Mucosa of rectum (tissue), 2 donors: ENCODE data around the gene ADGRG1.

Source experiments
- H3K27ac ChIP-seq, 2 donors: one replicate each; pipeline ENCODE4 v1.7.0; 2013; ENCODE audit warnings: inconsistent platforms in 2 of 2, low read depth in 2 of 2, low read length in 2 of 2
- H3K27me3 ChIP-seq, 2 donors: one replicate each; pipeline ENCODE4 v1.7.0; 2013; ENCODE audit warnings: low read length in 2 of 2; ENCODE audit not compliant: control insufficient read depth in 2 of 2, insufficient read depth in 2 of 2
- H3K36me3 ChIP-seq, 2 donors: one replicate each; pipeline ENCODE4 v1.7.0; 2013; ENCODE audit warnings: low read length in 2 of 2; ENCODE audit not compliant: control insufficient read depth in 2 of 2, insufficient read depth in 2 of 2
- H3K4me1 ChIP-seq, 2 donors: one replicate each; pipeline ENCODE4 v1.7.0; 2013; ENCODE audit warnings: low read length in 2 of 2, mild to moderate bottlenecking in 1 of 2; ENCODE audit not compliant: control insufficient read depth in 2 of 2, insufficient read depth in 2 of 2
- H3K4me3 ChIP-seq, 2 donors: one replicate each; pipeline ENCODE4 v1.7.0; 2013; ENCODE audit warnings: low read length in 2 of 2
- H3K9ac ChIP-seq, 2 donors: one replicate each; pipeline ENCODE4 v1.7.0; 2013; ENCODE audit warnings: low read length in 2 of 2, low read depth in 1 of 2, mild to moderate bottlenecking in 1 of 2
- H3K9me3 ChIP-seq, 2 donors: one replicate each; pipeline ENCODE4 v1.7.0; 2013; ENCODE audit warnings: low read length in 2 of 2; ENCODE audit not compliant: control insufficient read depth in 2 of 2
- donor health status: healthy.
- donor health status: Normal muscosa, but diverticular disease.

The ADGRG1 gene

GRCh38 chr16:57604177-57604576 is 24.3 kb upstream of the ADGRG1 start:
- Histone ChIP-seq H3K27me3 (peaks cover 0 to 4% of the 10 kb centered on the region in 2 donors), H3K4me1 (peaks cover 11 to 17% of the 10 kb centered on the region in 2 donors), H3K9ac (no peak overlapping the region), H3K4me3 (no peak overlapping the region), H3K36me3 (no peaks in the 10 kb centered on the region), H3K27ac (no peak overlapping the region), H3K9me3 (no peaks in the 10 kb centered on the region)

DNA sequence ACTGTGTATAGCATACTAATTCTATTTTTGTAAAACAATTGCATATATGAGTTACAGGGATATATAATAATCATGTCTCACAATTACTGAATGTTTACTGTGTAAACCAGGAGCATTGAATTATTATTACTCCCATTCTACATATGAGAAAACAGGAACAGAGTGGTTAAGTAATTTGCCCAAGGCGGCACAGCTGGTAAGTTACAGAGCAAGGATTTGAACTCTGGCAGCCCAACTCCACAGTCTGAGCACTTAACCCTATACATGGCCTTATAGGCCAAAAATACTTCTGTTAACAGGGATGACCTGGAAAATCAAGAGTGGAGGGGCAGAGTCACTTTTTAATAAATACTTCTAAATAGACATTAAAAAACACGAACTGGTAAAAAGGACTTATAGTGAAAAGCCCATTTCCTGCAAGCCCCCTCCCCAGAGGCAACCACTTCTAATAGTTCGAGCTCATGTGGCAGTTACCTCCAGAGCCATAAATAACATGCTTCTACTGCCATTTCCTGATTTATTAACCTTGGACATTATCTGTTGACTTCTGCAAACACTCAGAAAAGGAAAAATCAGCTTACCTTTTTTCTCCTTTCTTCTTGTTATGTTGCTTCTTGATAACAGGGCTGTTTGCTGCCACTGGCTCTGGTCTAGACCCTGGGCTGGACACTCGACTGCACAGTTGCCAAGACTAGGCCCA is 22.1 kb upstream of the ADGRG1 start:
- H3K36me3 ChIP-seq, result no peaks in the 10 kb centered on the region
- peak overlapping the region; percentile 49 to 56 for H3K27ac ChIP-seq
- H3K9me3 ChIP-seq, result no peaks in the 10 kb centered on the region
- H3K4me3 ChIP-seq, result no peak overlapping the region
- peaks cover 0 to 2% of the 10 kb centered on the region in 2 donors for H3K27me3 ChIP-seq
- H3K4me1 ChIP-seq, result peaks cover 10 to 17% of the 10 kb centered on the region in 2 donors
- H3K9ac ChIP-seq, result no peak overlapping the region

DNA sequence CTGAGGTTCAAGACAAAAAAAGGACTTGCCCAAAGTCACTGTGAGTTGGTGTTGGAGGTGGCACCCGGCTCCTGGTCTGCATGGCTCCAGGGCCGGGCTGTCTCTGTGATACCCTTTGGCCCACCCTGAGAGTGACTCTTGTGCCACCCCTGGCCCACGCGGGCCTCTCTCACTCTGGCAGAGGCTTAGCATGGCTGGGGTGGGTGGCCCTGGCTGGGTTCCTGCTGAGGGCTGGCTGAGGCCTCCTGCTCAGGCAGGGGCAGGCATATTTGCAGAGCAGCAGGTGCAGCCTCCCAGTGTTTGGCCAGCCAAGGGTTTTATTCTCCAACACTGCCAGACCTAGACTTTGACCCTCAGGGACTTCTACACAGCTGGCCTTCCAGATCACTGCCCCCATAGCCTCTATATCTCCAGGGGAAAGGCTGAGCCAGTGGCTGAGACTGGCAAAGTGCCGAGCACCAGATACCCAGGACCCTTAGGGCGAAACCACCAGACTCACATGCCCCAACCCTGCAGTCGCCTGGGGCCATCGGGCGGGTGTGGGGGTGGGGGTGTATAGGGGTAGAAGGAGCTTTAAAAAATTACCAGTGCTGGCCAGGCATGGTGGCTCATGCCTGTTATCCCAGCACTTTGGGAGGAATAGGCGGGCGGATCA is 21.5 kb upstream of the ADGRG1 start:
- peak overlapping the region; percentile 49 to 56 for H3K27ac ChIP-seq
- H3K9ac ChIP-seq, result no peak overlapping the region
- peaks cover 9 to 16% of the 10 kb centered on the region in 2 donors for H3K4me1 ChIP-seq
- H3K27me3 ChIP-seq, result peaks cover 0 to 2% of the 10 kb centered on the region in 2 donors
- no peaks in the 10 kb centered on the region for H3K9me3 ChIP-seq
- H3K4me3 ChIP-seq, result no peak overlapping the region
- H3K36me3 ChIP-seq, result no peaks in the 10 kb centered on the region

DNA sequence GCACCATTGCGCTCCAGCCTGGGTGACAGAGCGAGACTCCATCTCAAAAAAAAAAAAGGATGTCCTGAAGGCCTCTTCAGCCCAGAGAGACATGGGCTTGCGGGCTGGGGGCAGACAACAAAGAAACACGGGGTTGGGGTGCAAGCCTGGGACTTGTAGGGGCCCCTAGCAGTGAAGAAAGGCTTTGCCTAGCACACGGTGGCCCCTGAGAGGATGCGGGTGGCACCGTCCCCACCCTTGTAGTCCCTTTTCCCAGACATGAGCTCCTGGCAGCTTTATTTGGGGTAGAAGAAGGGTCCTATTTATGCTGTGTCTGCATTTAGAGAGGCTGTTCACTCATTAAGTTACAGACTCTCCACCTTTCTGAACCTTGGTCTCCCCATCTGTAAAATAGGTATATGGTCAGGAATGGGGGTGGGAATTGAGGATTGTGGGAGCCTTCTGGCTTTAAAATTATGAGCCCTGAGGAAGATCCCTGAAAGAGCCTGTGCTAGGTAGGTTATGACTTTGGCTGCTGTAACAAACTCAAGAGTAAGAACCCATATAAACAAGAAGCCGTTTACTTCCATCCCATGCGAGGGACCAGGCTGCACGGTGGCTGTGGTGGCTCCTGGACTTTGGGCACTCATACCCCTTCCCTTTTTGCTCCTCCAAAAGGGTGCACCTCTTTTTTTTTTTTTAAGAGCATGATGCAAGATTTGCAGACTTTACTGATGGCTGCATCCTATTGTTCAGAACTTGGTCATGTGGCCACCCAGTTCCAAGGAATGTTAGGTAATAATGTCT is 20.6 kb upstream of the ADGRG1 start:
- Histone ChIP-seq H3K9me3 (no peaks in the 10 kb centered on the region), H3K9ac (no peak overlapping the region), H3K36me3 (no peaks in the 10 kb centered on the region), H3K27me3 (peaks cover 0 to 2% of the 10 kb centered on the region in 2 donors), H3K4me1 (peaks cover 9 to 16% of the 10 kb centered on the region in 2 donors), H3K4me3 (no peak overlapping the region), H3K27ac (no peak overlapping the region)

DNA sequence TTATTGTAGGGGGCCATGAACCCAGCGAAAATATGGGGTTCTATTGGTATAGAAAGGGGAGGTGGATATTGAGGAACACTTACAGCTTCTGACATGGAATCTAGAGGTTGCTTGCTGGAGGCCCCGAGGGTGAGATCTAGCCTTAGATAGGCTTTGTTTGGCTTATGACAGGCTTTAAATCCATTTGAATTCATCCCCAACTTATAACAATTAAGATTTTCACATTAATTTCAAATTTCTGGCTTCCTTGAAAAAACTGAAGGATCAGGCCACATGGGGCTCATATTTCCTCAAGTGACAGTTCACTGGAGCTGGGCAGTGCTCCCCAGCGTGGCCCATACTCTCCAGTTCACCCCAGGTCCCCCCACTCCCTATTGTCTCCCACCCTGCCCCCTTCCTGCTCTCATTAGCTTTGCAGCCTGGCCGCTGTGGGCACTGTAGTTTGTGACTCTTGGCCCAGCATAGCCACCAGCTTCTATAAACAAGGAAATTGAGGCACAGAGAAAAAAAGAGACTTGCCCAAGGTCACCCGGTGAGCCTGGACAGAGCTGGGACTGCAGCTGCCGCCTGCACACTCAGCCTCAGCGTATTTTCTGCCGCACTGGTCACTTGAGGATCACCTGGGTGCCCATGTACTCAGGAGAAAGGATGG is 19.8 kb upstream of the ADGRG1 start:
- Histone ChIP-seq H3K9me3 (no peaks in the 10 kb centered on the region), H3K4me1 (peaks cover 9 to 16% of the 10 kb centered on the region in 2 donors), H3K27me3 (peaks cover 0 to 2% of the 10 kb centered on the region in 2 donors), H3K9ac (no peak overlapping the region), H3K36me3 (no peaks in the 10 kb centered on the region), H3K27ac (no peak overlapping the region), H3K4me3 (no peak overlapping the region)

DNA sequence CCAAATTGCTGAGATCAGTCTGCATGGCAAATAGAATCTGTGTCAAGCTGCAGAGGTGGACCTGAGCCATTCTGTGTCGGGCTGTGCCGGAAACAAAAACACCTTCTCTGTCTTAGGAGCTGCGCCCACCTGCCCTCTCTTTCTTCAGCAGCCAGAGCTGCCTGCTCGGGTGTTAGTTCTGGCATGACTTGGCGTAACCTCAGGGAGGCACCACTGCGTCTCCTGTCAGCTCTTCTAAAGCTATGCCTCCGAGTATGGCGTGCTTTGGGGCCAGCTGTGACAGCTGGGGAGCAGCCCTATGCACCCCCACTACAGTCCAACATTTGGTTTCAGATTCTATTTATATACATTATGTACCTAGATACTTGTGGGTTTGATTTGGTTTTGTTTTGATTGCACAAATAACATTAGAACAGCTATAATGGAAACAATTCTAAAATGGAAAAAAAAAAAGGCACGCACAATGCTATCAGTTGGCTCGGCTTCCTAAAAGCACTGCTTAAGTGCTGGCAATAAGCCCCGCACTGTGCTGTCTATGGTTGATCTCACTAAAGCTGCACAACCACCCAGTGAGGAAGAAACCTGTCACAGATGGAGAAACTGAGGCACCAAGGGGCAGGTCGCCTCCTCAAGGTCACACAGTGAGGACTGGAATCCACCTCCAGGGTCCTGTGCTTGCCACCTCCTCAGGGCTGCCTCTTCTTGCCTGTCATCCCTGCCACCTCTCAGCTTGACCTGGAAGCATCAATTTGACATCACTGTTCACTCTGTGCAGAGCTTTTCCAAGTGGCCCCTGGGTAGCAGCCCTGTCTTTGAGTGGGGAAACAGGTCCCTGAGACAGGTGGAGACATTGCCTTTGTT is 18.7 kb upstream of the ADGRG1 start:
- H3K27me3 ChIP-seq, result no peaks in the 10 kb centered on the region
- H3K9me3 ChIP-seq, result no peaks in the 10 kb centered on the region
- peaks cover 9 to 16% of the 10 kb centered on the region in 2 donors for H3K4me1 ChIP-seq
- peak overlapping the region; percentile 8 to 41 for H3K9ac ChIP-seq
- H3K36me3 ChIP-seq, result no peaks in the 10 kb centered on the region
- H3K4me3 ChIP-seq, result peak overlapping the region in 1 of 2 donors; percentile 9
- H3K27ac ChIP-seq, result peak overlapping the region; percentile 40 to 48

- H3K27me3 ChIP-seq, result no peaks in the 10 kb centered on the region
- no peak overlapping the region for H3K4me3 ChIP-seq
- no peak overlapping the region for H3K9ac ChIP-seq
- H3K9me3 ChIP-seq, result no peaks in the 10 kb centered on the region
- H3K4me1 ChIP-seq, result peaks cover 9 to 16% of the 10 kb centered on the region in 2 donors
- H3K27ac ChIP-seq, result no peak overlapping the region
- H3K36me3 ChIP-seq, result no peaks in the 10 kb centered on the region
Measured at GRCh38 chr16:57610611-57611010, 17.8 kb upstream of the ADGRG1 start.

DNA sequence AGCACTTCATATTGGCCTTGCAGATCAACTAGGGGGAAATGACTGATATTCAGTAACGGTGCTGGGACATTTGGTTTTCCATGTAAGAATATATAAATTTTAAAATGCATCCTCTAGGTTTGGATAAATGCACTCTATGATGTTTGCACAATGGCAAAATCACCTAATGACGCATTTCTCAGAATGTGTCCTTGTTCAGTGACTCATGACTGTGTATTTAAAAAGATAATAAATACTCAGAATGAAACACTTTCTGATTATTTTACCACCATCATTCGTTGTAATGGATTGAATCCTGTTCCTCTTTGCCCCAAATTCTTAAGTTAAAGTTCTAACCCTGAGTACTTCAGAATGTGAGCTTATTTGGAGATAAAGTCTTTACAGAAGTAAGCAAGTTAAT is 17.2 kb upstream of the ADGRG1 start:
- H3K9ac ChIP-seq, result no peak overlapping the region
- H3K36me3 ChIP-seq, result no peaks in the 10 kb centered on the region
- no peaks in the 10 kb centered on the region for H3K27me3 ChIP-seq
- H3K4me1 ChIP-seq, result peaks cover 9 to 15% of the 10 kb centered on the region in 2 donors
- no peak overlapping the region for H3K4me3 ChIP-seq
- H3K27ac ChIP-seq, result no peak overlapping the region
- no peaks in the 10 kb centered on the region for H3K9me3 ChIP-seq

DNA sequence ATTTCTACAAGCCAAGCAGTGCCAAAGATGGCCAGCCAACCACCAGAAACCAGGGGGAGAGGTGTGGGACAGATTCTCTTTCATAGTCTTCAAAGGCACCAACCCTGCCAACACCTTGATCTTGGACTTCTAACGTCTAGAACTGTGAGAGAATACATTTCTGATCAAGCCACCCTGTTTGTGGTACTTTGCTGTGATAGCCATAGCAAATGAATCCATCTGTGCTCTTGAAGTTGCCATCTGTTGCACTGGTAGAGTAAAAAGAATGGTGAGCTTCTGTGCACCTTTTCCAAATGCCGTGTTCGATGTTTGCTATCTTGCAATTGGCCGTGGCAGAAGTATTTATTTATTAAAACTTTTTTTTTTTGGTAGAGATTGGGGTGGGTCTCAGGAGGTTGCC is 16.7 kb upstream of the ADGRG1 start:
- Histone ChIP-seq H3K36me3 (no peaks in the 10 kb centered on the region), H3K27ac (no peak overlapping the region), H3K27me3 (no peaks in the 10 kb centered on the region), H3K4me1 (peaks cover 5 to 10% of the 10 kb centered on the region in 2 donors), H3K9ac (no peak overlapping the region), H3K4me3 (no peak overlapping the region), H3K9me3 (no peaks in the 10 kb centered on the region)
